GM10248 (cell line): ENCODE measurements around the gene DND1.

Experiments
- CTCF ChIA-PET: fragments of 300-600 bp; sonication (Branson Sonifier 250); formaldehyde crosslinking; extraction: SDS; loops from one replicate; lab custom pipeline; 2021; ENCODE audit warnings: antibody characterized with exemption; lab: Yijun Ruan, JAX
- POLR2A ChIA-PET: fragments of 350-650 bp; sonication (Branson Sonifier 250); formaldehyde crosslinking; extraction: SDS; loops from one replicate; lab custom pipeline; 2020; ENCODE audit warnings: antibody characterized with exemption; lab: Yijun Ruan, JAX
- DNase-seq: peaks from one replicate; pipeline ENCODE4 v3.0.0; 2012; ENCODE audit errors: extremely low spot score
- CTCF ChIP-seq: IDR thresholded peaks from 2 replicates; pipeline ENCODE4 v1.5.1; 2012; ENCODE audit warnings: mild to moderate bottlenecking, low read depth; ENCODE audit errors: extremely low read depth, missing control alignments, control extremely low read depth

Gene DND1

DNA sequence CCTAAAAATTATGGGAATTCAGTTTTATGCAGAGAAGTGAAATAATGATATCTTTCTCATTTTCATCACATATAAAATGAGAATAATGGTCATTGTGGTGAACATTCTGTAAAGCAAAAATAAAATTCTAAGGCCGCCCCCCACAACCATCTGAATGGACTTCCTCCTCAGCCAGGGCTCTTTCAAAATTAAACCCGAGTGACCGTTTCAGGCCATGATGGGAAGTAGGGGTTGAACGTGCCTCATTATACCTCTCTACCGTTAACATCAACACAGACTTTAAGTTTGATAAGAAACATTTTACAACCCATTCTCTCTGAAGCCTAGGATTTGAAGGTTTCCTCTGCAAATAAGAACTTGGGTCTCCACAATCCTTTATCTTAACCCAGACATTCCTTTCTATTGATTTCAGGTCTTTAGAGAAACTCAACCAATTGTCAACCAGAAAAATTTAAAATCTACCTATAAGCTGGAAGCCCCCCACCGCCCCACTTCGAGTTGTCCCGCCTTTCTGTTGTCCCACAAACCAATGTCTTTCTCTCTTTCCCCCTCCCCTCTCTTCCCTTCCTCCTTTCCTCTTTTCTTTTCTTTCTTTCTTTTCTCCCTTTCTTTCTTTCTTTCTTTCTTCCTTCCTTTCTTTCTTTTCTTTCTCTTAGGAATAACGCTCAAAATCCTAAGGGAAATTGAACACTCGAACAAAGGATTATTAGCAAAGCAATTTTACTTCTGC lies 35.8 kb downstream of the DND1 start:
- no peak for TF ChIP-seq CTCF
- CTCF ChIA-PET, result interaction anchor here (0.7 to 1.3 kb wide), 3 partner anchors 10 to 279 kb away, joined by 3 read pairs; no protein-coding TSS in a partner anchor
- POLR2A ChIA-PET, result no interaction called here
- DNase-seq, result no peak

DNA sequence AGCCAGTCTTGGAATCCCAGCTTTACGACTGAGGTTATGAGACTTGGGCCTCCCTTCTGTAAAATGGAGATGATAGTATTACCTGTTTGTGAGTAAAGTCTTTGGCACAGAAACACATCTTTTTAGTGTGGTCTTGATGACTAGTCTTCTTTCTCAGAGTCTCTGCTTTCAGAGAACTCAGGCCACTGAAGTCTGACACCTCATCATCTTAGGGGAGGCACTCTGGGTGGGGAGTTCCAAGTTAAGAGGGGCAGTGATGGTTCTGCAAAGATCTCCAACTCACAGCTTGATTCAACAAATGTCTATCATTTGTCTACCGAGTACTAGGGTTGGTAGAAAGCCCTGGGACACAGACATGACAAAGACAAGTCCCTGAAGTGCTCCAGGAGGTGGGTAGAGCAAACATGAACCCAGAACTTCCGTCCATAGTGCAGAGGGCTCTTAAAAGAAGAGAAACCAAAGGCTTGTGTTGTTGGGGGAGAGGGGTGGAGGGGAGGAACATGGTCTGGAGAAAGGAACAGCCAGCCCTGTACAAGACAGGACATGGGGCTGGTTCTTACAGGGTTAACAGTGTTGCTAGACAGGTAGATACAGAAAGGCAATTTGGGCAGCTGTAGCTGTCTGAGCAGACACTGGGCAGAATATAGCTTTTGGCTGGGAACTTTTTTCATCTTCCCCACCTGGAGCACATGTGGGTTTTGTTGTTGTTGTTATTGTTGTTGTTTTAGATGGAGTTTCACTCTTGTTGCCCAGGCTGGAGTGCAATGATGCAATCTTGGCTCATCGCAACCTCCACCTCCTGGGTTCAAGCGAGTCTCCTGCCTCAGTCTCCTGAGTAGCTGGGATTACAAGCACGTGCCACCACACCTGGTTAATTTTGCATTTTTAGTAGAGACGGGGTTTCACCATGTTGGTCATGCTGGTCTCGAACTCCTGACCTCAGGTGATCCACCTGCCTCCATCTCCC lies 37.8 kb downstream of the DND1 start:
- DNase-seq, result no peak
- TF ChIP-seq CTCF, result no peak
- ChIA-PET POLR2A (interaction anchor here (0.6 kb wide), 1 partner anchor 122 kb away, joined by 4 read pairs; no protein-coding TSS in a partner anchor), CTCF (interaction anchor here (0.6 to 2.9 kb wide), 33 partner anchors 8 to 287 kb away, joined by 3 to 27 read pairs (median 4); partner anchors contain the start of genes ANKHD1, APBB3, EIF4EBP3 and HARS1)

- CTCF ChIA-PET, result interaction anchor here (0.7 to 2.9 kb wide), 16 partner anchors 9 to 288 kb away, joined by 3 to 27 read pairs (median 6); partner anchors contain the start of genes HBEGF, IK, NDUFA2 and SRA1
- no peak for TF ChIP-seq CTCF
- POLR2A ChIA-PET, result no interaction called here
- DNase-seq, result no peak
These were observed 39.3 kb downstream of the DND1 start for GRCh38 chr5:140634103-140634502.

DNA sequence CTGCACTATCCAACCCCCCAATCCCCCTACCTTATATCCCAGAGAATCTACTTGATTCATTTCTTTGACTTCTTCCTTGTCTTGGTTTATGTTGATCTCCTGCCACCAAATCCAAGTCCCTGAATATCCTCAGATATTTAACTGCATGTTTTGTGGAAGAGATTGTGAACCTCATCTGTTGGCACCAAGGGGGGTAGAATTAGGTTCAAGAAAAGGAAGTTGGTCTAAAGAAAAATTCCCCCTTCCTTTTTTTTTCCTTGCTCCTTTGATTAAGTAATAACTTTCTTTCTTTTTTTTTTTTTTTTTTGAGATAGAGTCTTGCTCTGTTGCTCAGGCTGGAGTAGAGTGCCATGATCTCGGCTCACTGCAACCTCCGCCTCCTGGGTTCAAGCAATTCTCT lies 39.9 kb downstream of the DND1 start:
- ChIA-PET POLR2A (interaction anchor here (0.8 kb wide), 1 partner anchor 14 kb away, joined by 3 read pairs; the partner anchor contains the start of genes IK and NDUFA2), CTCF (interaction anchor here (0.7 to 2.8 kb wide), 5 partner anchors 9 to 282 kb away, joined by 4 to 10 read pairs (median 6); no protein-coding TSS in a partner anchor)
- TF ChIP-seq CTCF, result no peak
- DNase-seq, result no peak

DNA sequence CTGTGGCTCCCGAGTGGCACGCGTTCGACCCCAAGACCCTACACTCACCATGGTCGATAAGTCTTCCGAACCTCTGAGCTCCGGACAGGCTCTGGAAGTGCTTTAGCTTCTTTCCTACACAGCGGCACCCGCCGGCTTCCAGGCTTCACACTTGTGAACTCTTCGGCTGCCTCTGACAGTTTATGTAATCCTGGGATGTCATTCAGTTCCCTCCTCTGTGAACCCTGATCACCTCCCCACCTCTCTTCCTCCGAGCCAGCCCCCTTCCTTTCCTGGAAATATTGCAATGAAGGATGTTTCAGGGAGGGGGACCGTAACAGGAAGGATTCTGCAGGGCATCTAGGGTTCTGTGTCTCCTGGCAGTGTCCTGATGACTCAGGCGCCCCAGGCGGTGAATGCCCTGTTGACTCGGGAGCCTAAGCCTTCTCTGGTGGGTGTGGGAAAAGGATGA lies 40.3 kb downstream of the DND1 start, which contains the start of gene CD14:
CD14 (minus strand) TSS at position 155 of the 451 bp plus-strand sequence; CDS start at position 51, 104 bp downstream.
- ChIA-PET CTCF (interaction anchor here (1.2 to 2.8 kb wide), 4 partner anchors 56 to 281 kb away, joined by 4 to 10 read pairs (median 7); no protein-coding TSS in a partner anchor), POLR2A (interaction anchor here (0.8 kb wide), 1 partner anchor 14 kb away, joined by 3 read pairs; the partner anchor contains the start of genes IK and NDUFA2)
- TF ChIP-seq CTCF, result no peak
- no peak for DNase-seq
